NCI-H2171 (cell line): ENCODE measurements around the gene GFY.
"Not testable (repeated sequence)": the region's sequence is repeated elsewhere in the genome, so short reads cannot be mapped to it uniquely, and the experiment has no call there.

Source experiments
- DNase-seq: peaks from one replicate; lab custom pipeline; 2025; lab: John Stamatoyannopoulos, UW

GFY gene

DNA sequence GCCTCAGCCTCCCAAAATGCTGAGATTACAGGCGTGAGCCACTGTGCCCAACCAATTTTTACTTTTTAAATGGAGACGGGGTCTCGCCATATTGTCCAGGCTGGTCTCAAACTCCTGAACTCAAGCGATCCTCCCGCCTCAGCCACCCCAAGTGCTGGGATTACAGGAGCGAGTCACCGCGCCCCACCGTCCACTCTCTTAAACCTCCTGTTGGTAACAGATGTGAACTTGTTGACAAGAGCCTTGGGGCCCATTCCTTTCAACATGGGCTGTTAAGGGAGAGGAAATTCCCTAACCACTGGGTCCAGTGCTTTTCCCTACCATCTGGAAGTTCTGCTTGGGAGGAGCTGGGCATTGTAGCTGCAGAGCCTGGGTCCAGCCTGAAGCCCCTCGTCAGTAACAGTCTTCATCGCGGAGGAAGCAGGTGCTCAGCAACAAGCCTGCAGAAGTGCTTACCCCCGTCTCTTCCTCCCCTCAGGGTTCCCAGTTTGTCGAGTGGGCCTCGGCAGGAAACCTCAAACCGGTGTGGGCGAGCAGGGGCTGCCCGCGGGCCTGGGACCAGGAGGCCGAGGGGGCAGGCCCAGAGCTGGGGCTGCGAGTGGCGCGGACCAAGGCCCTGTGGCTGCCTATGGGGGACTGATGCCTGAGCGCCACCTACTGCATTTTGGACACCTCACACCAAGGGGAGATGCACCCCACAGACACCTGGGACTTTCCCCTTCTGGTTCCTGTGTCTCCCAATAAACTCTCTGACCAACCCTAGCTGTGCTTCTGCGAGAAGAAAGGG lies 44.8 kb downstream of the GFY start:
- DNase-seq: no peak

DNA sequence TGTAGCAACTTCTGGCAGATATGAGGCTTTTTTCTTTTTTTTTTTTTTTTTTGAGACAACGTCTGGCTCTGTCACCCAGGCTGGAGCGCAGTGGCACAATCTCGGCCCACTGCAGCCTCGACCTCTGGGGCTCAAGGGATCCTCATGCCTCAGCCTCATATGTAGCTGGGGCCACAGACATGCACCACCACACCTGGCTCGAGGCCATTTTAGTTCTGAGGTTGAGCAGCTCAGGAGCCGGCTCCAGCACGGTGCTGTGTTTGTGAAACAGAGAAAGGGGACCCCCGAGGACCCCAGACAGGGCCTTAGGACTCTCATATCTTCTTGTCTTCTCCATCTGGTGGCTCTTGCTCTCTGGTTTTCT lies 45.4 kb downstream of the GFY start:
- DNase-seq: no peak

DNA sequence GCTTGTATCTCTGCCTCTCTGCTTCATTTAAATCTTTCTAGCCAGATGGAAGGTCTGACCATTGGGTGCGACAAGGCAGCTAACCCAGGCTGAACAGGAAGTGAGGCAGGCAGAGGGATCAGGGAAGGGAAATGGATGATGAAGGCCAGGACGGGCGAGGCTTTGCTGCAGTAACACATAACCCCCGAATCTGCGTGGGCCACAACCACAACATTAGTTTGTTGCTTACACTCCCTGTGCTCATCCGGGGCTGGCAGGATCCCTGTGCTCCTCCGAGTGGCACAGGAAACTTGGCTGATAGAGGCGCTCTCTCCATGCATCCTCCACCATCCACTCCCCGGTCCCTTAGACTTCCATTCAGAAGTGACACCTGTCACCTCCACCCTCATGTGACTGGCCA lies 47.7 kb downstream of the GFY start:
- DNase-seq: no peak

DNA sequence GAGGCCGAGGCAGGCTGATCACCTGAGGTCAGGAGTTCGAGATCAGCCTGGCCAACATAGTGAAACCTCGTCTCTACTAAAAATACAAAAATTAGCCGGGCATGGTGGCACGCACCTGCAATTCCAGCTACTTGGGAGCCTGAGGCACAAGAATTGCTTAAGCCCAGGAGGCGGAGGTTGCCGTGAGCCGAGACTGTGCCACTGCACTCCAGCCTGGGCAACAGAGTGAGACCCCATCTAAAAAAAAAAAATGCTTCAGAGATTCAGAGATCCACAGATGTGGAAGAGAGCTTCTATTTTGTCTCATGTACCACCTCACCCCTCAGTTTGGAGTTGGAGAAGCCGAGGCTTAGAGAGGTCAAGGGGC lies 48.3 kb downstream of the GFY start:
- not testable (repeated sequence) for DNase-seq

DNA sequence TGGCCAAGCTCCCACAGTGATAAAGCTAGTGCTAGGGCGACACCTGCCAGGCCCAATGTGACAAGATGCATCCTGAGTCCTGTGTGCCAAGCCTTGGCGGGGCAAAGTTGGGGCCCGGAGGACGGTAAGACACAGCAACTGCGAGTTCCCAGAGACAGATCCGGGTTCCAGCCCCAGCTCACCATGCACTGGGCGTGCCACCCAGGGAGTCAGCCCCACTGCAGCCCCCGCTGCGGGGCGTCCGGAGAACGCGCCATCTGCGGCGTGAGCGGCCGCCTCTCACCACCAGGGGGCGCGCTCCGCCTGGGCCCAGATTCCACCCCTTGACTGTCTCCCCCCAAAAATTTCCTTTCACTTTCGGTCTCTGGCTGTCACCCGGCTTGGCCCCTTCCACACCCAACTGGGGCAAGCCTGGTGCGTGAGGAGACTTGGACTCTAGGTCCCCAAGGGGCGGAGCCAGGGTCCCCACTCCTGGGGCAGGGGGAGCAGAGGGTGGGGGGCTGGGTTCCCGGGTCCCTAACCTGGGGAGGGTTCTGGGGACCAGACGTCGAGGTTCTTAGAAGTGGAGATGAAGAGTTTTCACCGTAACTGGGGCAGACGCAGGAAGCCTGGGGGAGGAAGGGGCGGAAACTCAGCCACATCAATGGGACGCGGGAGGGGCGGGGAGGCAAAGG lies 48.8 kb downstream of the GFY start, which contains the start of gene FLT3LG:
TSS of gene FLT3LG (plus strand) at position 348 of the 674 bp plus-strand sequence. CDS start 425 bp downstream, outside the sequence.
- peak; percentile 39 for DNase-seq

DNA sequence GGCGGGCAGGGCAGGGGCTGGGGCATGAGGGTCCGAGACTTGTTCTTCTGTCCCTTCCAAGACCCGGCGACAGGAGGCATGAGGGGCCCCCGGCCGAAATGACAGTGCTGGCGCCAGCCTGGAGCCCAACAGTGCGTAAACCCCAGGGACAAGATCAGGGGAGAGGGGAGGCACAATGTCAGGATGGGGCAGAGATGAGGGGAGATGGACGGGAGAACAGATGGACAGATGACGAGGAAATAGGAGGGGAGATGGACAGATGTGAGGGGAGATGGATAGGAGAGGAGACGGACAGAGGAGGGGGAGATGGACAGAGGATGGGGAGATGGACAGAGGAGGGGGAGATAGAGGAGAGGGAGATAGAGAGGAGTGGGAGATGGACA lies 49.3 kb downstream of the GFY start:
- DNase-seq: no peak

DNA sequence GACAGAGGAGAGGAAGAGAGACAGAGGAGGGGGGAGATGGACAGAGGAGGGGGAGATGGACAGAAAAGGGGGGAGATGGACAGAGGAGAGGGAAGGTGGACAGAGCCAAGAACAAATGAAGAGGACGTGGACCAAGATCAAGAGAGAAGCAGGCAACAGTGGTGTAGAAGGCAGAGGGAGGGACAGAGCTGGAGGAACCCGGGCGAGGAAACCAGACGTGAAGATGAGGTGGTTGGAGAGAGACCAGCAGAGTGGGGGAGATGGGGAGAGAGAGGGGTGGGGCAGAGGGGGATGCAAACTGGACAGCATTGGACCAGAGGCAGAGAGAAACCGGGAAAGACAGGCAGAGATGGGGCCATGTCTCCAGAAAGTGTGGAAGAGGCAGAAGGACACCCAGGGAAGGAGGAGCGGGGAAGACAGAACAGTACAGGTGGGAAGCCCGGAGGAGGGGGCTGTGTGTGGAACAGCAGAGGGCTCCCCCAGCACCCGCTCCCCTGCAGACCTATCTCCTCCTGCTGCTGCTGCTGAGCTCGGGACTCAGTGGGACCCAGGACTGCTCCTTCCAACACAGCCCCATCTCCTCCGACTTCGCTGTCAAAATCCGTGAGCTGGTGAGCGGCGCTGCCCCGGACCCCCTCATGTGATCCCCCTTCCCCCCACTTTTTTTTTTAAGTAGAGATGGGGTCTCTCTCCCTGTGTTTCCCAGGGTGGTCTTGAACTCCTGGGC lies 50.2 kb downstream of the GFY start:
- no peak for DNase-seq

DNA sequence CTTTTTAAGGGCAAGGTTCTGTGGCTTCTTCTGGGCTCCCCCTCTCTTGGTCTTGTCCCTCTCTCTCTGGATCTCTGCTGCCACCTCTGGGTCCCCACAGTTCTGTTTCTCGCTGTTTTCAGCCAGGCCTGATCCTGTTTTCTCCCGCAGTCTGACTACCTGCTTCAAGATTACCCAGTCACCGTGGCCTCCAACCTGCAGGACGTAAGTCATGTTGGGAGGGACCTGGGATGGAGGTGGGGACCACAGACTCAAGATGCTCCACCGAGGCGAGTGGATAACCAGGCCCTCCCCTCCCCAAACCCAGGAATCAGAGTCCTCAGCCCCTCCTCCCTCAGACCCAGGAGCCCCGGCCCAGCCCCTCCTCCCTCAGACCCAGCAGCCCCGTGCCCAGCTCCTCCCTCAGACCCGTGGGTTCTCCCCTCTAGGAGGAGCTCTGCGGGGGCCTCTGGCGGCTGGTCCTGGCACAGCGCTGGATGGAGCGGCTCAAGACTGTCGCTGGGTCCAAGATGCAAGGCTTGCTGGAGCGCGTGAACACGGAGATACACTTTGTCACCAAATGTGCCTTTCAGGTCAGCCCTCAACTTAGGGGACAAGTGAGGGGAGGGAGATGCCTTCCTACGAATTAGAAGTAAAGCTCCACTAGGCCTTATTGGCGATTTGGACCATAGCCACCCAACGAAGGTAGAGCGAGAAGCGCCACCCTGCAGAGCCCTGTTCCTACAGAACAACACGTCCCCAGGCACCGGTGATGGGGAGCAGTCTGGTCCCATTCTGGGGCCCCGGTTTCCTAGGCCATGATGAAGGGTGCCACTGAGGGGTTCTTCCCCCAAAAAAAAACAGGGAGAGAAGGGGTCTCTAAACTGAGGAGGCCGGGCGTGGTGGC lies 51.0 kb downstream of the GFY start:
- no peak for DNase-seq
